Activated gamma-delta T cell treated with anti-CD3 and anti-CD28 coated beads, Interleukin-2, amount 50 U/mL, for 16 hours (primary cell): ENCODE measurements around the gene CREB3L2.

Source experiments
- DNase-seq: peaks from one replicate; pipeline ENCODE4 v3.0.0-alpha.2; 2020; ENCODE audit warnings: low read depth

The CREB3L2 gene

GRCh38 chr7:137873524-137873923 lies 128.4 kb downstream of the CREB3L2 start:
- DNase-seq = no peak

DNA sequence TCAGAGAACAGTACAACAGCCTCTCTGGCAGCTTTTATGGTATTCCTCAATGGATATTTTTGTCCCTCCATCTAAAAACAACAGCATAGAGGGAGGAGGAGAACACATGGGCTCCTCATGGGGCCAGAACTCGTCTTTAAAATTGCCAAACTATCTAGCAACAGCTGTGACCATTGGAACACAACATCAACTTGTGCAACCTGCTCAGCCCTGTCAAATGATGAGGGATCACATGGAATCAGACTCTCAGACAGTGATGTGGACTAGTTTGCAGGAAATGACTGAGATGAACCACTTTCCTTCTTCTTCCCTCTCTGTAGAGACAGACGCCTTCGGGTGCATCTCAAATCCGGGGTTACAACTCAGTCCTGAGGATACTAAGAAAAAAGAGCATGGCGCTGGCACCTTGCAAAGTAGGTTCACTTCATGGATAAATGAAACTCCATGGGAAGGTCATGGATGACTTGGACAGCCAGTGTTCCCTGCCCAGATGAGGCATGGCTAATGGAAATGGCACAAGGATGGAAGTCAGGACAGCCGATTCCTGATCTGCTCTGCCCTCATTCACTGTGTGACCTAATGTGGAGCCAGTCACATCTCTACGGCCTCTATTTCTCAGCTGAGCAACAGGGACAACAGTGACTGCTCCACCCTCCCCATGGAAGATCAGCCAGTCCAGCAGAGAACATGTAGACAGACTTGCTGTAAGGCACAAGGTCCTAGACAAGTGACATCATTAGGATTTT lies 130.5 kb downstream of the CREB3L2 start:
- no peak for DNase-seq

- no peak for DNase-seq
Observed at GRCh38 chr7:137870684-137871083, 131.2 kb downstream of the CREB3L2 start.

- no peak for DNase-seq
Observed at GRCh38 chr7:137870078-137870477, 131.8 kb downstream of the CREB3L2 start.

DNA sequence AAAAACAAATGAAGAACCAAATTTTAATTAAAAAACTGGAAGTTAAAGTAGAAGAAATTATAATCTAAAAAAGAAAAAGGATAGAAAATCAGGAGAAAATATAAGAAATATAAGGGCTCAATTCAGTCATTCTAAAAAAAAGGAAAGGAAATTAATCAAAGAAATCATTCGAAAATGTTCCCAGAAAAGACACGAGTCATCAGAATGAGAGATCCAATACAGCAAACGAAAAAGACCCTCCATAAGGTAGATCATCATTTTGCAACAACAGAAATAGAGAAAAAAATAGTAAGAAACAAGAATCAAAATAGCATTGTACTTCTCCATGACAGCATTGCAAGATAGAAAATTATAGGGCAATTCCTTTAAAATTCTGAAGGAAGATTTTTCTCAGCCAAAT lies 132.6 kb downstream of the CREB3L2 start:
- DNase-seq = no peak

DNA sequence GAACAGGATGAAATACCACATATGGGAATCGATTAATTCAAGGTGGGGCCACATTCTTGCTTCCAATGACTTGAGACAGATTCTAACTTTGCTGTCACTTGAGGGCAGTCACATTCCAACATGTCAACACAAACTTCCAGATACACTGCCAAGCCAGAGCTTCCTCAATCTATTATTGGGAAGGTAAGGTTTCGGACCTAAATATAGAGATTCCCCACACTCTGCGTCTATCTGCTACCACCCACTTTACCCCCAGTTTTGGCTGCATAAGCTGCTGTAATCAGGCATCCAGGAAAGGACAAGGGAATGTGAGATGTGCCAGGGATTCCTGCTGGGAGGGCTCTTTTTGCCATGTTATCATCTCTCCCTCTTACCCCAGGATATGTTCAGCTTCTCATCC lies 134.6 kb downstream of the CREB3L2 start:
- no peak for DNase-seq

- no peak for DNase-seq
Observed at GRCh38 chr7:137865764-137866163, 136.1 kb downstream of the CREB3L2 start.

- DNase-seq = no peak
Observed at GRCh38 chr7:137862964-137863363, 138.9 kb downstream of the CREB3L2 start.

DNA sequence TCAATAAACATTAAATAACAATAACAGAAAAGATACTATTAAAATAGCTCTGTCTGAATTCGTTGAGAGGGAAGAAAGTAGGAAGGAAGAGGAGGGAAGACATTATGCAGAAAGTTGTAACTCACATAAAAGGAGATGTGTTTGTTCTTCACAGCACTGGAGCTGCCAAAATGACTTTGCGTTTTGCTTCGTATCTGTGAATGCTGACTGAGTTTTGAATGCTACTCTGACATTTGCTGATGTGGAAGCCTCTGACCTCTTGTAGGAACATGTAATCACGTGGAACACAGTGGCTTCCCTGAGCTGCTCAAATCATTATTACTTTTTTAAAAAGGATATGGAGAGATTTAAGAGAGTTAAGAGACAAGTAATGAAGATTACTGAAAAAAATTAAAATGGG lies 139.5 kb downstream of the CREB3L2 start:
- DNase-seq = no peak

- DNase-seq = no peak
Observed at GRCh38 chr7:137860542-137860941, 141.3 kb downstream of the CREB3L2 start.

DNA sequence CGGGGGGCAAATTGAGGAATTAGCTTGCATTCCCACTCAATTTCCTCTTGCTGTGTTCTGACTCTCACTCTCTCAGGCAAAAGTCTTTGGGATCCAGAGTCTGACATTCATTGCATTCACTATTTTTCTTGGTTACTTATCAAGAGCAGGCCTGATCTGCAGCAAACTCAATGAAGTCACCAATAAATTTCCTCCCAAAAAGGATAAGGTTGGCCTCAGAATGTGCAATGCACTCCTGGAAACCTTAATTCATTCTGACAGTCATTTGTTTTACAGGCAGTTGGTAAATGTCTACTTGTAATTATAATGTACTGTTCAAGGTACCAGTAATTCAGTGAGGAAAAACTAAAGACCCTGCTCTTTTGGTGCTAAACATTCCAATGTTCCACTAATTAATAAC lies 148.8 kb downstream of the CREB3L2 start:
- no peak for DNase-seq

- DNase-seq = no peak
Observed at GRCh38 chr7:137852108-137852507, 149.8 kb downstream of the CREB3L2 start.

- no peak for DNase-seq
Observed at GRCh38 chr7:137850972-137851945, 150.6 kb downstream of the CREB3L2 start.

GRCh38 chr7:137850571-137850970 lies 151.3 kb downstream of the CREB3L2 start:
- DNase-seq = no peak

DNA sequence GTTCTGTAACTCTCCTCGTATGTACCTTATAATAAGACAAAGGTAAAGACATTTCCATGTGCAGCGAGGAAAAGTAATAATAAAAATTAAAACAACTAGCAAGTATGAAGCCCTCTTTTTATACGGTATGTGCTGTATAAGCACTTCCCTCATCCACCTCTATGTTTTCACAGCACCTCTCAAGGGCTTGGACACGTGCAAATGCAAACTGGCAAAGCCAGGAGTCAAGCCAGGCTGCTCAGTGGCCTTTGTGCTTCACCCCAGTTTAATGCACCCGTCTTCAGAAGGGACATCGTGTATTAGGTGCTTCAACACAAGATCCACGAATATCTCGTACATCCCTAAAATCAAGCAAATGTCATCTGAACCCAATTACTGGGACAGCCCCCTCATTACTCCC lies 153.8 kb downstream of the CREB3L2 start:
- DNase-seq = no peak

GRCh38 chr7:137847568-137848050 lies 154.3 kb downstream of the CREB3L2 start:
- DNase-seq = no peak

GRCh38 chr7:137846827-137847567 lies 154.9 kb downstream of the CREB3L2 start, which contains the start of gene DGKI:
TSS of gene DGKI (minus strand) at chr7:137846974.
- no peak for DNase-seq

- DNase-seq = no peak
Observed at GRCh38 chr7:137846549-137846826, 155.4 kb downstream of the CREB3L2 start.

GRCh38 chr7:137844677-137845425 lies 157.0 kb downstream of the CREB3L2 start:
- no peak for DNase-seq

DNA sequence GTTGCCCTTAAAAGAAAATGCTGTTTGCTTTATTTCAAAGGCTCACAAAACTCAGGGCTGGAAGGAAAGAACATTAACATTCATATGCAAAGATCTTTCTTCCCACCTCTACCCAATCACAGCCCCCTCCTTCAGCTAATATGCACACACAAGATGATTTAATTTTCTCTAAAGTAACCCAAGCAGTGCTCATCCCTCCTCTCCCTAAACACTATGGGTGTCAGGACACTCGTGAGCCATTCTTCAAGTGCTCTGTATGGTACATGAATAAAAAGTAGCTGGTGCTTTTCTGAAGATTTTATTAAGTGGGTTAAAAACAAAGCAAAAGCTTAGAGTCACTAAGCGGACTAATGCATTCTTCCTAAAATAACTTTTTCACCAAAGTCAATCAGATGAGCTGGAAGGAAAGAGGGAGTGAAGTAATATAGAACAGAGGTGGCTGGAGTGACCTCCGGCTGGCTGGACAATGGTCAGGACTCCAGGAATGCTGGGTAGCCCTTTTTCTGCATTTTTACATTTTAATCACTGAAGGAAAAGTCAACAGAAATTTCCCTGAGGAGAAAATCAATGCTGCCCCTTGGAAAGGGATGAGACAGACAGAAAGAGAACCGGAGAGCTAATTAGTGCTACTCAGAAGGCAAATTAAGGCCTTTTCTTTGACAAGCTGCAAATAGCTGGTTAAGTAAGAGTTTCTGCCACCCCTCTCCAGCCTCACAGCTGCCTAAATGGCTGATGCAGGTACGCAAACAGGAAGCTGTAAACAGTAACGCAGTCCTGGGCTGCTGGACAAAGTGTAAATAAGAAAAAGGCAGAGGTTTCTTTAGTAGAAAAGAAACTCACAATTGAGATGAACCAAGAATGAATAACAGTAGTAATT lies 161.7 kb downstream of the CREB3L2 start:
- DNase-seq = no peak
